ENCODE data around the gene TRIM75. TPM values are rescaled to one million over a fixed set of nuclear protein-coding genes. Genes with fewer than 3 reads are reported as not detected.
"Not testable (repeated sequence)": the region's sequence is repeated elsewhere in the genome, so short reads cannot be mapped to it uniquely, and the experiment has no call there.

Gene TRIM75
- total and polyA plus RNA-seq, 2 of the 13 experiments (the other 11 are each of a cell fraction or from before 2014, with no cell fraction given), result not detected

- TF ChIP-seq AKNA (CRISPR knock-in tag; IDR thresholded peaks at IDR 0.05; ENCODE audit: borderline replicate concordance) (no peak), DMAP1 (CRISPR knock-in tag; IDR thresholded peaks at IDR 0.05) (no peak)
Measured at GRCh38 chr4:165077034-165077578, 23.4 kb downstream of the TRIM75 start (continued).

DNA sequence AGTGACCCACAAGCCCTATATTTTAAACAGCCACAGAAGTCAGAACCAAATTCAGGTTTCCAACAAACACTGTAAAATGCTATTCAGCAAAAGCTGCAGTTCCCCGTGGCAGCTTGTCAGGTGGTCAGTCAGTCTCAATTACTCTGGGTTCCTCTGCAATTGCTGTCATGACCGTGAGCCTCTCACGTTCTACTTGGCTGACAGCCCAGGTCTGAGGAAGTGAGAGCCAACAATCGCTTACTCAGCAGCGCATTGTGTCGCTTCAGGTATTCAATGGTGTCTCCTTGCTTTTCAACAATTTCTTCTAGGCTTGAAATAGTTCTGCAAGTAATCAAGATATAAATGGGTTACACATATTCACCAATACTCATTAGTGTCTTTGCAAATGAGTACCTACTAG lies 25.8 kb downstream of the TRIM75 start:
- no peaks in the 10 kb centered on the region for H3K79me2 ChIP-seq (ENCODE audit: insufficient read depth, low read length)
- H3K4me3 ChIP-seq (replicated peaks in 1 of 3; ENCODE audit: insufficient read depth in 1 of 3, low read depth in 2 of 3, low read length in 3 of 3), result no peak overlapping the region
- intact Hi-C loops (cut with micrococcal nuclease; ENCODE audit: unreplicated experiment), result no loop called here
- CTCF ChIA-PET (ENCODE audit: low intra/inter-chr PET ratio, low total read pairs), result no interaction called here
- H3K4me1 ChIP-seq (ENCODE audit: insufficient read depth, low read length), result no peaks in the 10 kb centered on the region
- no peak for DNase-seq (ENCODE audit: low spot score)
- H3K36me3 ChIP-seq (replicated peaks in 1 of 2; ENCODE audit: control insufficient read depth in 1 of 2, insufficient read depth in 2 of 2, low read length in 2 of 2), result peaks cover 2 to 8% of the 10 kb centered on the region in 2 experiments; a peak in 4 of 5 replicates
- H3K4me2 ChIP-seq (ENCODE audit: low read depth, low read length), result no peak overlapping the region
- POLR2A ChIA-PET, result no interaction called here
- no peak overlapping the region for H3K27ac ChIP-seq (ENCODE audit: extremely low read length, insufficient read depth, low read length)
- no peaks in the 10 kb centered on the region for H3K9me3 ChIP-seq (ENCODE audit: low read length)
- FAIRE-seq, result no peak
- no peak for ATAC-seq
- no peak overlapping the region for H3K9ac ChIP-seq (ENCODE audit: insufficient read depth, low read depth, low read length)
- no peaks in the 10 kb centered on the region for H4K20me1 ChIP-seq (ENCODE audit: insufficient read depth, low read length)
- in situ Hi-C loops (cut with HindIII; ENCODE audit: extremely low pct_ligation_motif_present, low pct_unique_long_range_greater_than_20kb), result no loop called here
- BruUV-seq (replicated peaks), result no TSS peak
- no peak overlapping the region for H2AFZ ChIP-seq (ENCODE audit: low read length)
- 95% methylated on average over 6 of the region's 6 CpGs for WGBS (ENCODE audit: low lambda C conversion rate)
- TF ChIP-seq MAFF (IDR thresholded peaks at IDR 0.05; ENCODE audit: low read depth, low read length) (peak; percentile 63; the same call in 1 of the 2 replicates), ASH2L (IDR thresholded peaks at IDR 0.05; ENCODE audit: insufficient read length, low read depth, low read length) (no peak), ZNF280D (CRISPR knock-in tag; IDR thresholded peaks at IDR 0.05) (no peak), ZNF317 (CRISPR knock-in tag; IDR thresholded peaks at IDR 0.05) (no peak), MAFK (conservative IDR thresholded peaks at IDR 0.05 in 1 of 2, IDR thresholded peaks at IDR 0.05 in 1 of 2; ENCODE audit: low read length in 2 of 2) (peak; percentile 56 to 75)
- H3K27me3 ChIP-seq (ENCODE audit: control insufficient read depth in 1 of 2, insufficient read depth in 2 of 2, low read length in 2 of 2), result no peaks in the 10 kb centered on the region

DNA sequence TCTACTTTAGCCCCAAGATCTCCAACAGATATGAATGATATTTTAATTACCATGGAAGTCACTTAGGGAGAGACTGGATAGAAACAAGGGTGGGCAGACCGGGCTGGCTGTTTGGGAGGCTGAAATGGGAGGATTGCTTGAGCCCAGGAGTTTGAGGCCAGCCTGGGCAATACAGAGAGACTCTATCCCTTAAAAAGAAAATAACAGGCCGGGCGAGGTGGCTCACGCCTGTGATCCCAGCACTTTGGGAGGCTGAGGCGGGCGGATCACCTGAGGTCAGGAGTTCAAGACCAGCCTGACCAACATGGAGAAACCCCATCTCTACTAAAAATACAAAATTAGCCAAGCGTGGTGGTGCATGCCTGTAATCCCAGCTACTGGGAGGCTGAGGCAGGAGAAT lies 31.1 kb downstream of the TRIM75 start:
- H3K27me3 ChIP-seq (ENCODE audit: control insufficient read depth in 1 of 2, insufficient read depth in 2 of 2, low read length in 2 of 2); H2AFZ ChIP-seq (ENCODE audit: low read length); DNase-seq (ENCODE audit: low spot score); H3K79me2 ChIP-seq (ENCODE audit: insufficient read depth, low read length); BruUV-seq (replicated peaks); CTCF ChIA-PET (ENCODE audit: low intra/inter-chr PET ratio, low total read pairs); H3K4me2 ChIP-seq (ENCODE audit: low read depth, low read length); H3K9me3 ChIP-seq (ENCODE audit: low read length); H3K9ac ChIP-seq (ENCODE audit: insufficient read depth, low read depth, low read length); ATAC-seq; H3K4me3 ChIP-seq (replicated peaks in 1 of 3; ENCODE audit: insufficient read depth in 1 of 3, low read depth in 2 of 3, low read length in 3 of 3); FAIRE-seq; H3K27ac ChIP-seq (ENCODE audit: extremely low read length, insufficient read depth, low read length); intact Hi-C loops (cut with micrococcal nuclease; ENCODE audit: unreplicated experiment); H3K4me1 ChIP-seq (ENCODE audit: insufficient read depth, low read length); POLR2A ChIA-PET; H4K20me1 ChIP-seq (ENCODE audit: insufficient read depth, low read length); in situ Hi-C loops (cut with HindIII; ENCODE audit: extremely low pct_ligation_motif_present, low pct_unique_long_range_greater_than_20kb): not testable (repeated sequence)
- WGBS (ENCODE audit: low lambda C conversion rate), result over 99% methylated on average over 7 of the region's 7 CpGs
- peaks cover 6 to 28% of the 10 kb centered on the region in 2 experiments; a peak in 4 of 5 replicates for H3K36me3 ChIP-seq (replicated peaks in 1 of 2; ENCODE audit: control insufficient read depth in 1 of 2, insufficient read depth in 2 of 2, low read length in 2 of 2)
